Measurements from ENCODE around the gene WDR1. TPM values are rescaled to one million over a fixed set of nuclear protein-coding genes. Genes with fewer than 3 reads are reported as not detected.

WDR1 gene
- total RNA-seq, 2 donors from 2014 or later, result 437 to 476 TPM

DNA sequence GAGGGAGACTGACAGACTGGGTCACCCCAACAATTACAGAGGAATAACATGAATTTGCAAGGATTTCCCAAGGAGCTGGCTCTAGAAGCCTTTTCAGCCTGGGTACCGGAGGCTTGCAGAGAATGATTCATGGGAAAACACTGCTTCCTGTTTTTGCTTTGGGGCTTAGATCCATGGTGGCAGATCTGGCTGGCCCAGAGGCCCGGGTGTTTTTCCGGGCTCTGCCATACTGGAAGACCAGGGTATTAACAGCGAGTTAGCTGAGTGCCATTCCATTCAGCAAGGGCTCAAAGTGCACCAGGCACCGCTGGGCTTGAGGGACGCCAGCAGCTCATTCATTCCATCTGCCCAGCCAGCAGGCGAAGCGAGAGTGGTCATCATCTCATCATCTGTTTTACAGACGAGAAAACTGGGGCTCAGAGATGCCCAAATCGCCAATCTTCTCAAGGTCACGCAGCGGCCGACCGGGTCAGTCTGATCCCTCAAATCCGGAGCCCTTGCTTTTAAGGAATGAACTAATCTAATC, 1.3 kb downstream of the WDR1 start:
- Histone ChIP-seq H3K27ac (peak overlapping the region; percentile 96), H3K27me3 (no peaks in the 10 kb centered on the region), H3K9me3 (no peaks in the 10 kb centered on the region), H3K4me1 (peaks cover 24% of the 10 kb centered on the region), H3K4me3 (peak overlapping the region; percentile 76), H3K36me3 (no peaks in the 10 kb centered on the region), H3K9ac (ENCODE audit: low read depth in 2 of 2, low read length in 2 of 2) (peak overlapping the region; percentile 90 to 93)
- TF ChIP-seq, protein P1, sequence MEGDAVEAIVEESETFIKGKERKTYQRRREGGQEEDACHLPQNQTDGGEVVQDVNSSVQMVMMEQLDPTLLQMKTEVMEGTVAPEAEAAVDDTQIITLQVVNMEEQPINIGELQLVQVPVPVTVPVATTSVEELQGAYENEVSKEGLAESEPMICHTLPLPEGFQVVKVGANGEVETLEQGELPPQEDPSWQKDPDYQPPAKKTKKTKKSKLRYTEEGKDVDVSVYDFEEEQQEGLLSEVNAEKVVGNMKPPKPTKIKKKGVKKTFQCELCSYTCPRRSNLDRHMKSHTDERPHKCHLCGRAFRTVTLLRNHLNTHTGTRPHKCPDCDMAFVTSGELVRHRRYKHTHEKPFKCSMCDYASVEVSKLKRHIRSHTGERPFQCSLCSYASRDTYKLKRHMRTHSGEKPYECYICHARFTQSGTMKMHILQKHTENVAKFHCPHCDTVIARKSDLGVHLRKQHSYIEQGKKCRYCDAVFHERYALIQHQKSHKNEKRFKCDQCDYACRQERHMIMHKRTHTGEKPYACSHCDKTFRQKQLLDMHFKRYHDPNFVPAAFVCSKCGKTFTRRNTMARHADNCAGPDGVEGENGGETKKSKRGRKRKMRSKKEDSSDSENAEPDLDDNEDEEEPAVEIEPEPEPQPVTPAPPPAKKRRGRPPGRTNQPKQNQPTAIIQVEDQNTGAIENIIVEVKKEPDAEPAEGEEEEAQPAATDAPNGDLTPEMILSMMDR (IDR thresholded peaks at IDR 0.05), result no peak
- DNase-seq, result peak; percentile 28
- intact Hi-C loops (cut with DNase I), result no loop called here

DNA sequence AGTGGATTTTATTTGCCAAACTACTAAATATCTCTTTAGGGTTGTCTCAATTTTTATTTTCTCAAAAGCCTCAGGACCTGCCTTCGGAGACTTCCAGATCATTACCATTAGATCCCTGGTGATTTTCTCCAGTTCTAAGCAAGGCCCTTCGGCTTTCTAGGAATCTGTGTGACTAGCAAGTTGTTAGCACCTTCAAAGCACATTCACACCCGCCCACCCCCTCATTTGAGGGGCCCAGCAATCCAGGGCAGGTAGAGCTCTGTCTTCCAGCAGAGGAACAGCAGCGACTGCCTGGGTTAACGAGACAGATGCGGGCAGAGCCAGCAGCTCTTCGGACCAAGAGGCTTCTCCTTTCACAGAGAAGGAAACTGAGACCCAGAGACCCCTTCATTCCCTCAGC, 2.0 kb downstream of the WDR1 start:
- TF ChIP-seq, protein P1 (IDR thresholded peaks at IDR 0.05), result no peak
- peak overlapping the region; percentile 96 for H3K27ac ChIP-seq
- H3K9me3 ChIP-seq, result no peaks in the 10 kb centered on the region
- peak overlapping the region; percentile 36 to 90 for H3K9ac ChIP-seq (ENCODE audit: low read depth in 2 of 2, low read length in 2 of 2)
- peak; percentile 18 for DNase-seq
- no peaks in the 10 kb centered on the region for H3K36me3 ChIP-seq
- no peaks in the 10 kb centered on the region for H3K27me3 ChIP-seq
- peak overlapping the region; percentile 76 for H3K4me3 ChIP-seq
- H3K4me1 ChIP-seq, result peaks cover 25% of the 10 kb centered on the region
- intact Hi-C loops (cut with DNase I), result no loop called here

DNA sequence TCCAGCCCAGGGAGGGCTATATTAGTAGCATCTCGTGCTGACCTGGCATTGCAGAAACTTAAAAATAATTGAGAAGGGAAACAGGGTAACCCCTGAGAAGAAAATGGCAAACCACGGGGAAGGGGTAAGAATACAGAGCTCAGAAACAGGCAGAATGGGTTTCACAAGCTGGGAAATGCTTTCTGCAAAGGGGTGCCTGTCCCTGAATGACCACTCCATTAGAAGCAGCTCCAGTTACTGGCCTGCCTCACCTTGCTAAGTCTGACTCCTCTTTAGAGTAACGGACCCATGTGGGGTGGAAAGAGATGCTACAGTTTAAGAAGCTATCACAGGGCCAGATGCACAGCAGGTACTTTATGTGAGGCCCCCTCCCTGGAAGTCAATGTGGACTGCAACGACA, 2.5 kb downstream of the WDR1 start:
- Histone ChIP-seq H3K36me3 (no peaks in the 10 kb centered on the region), H3K4me3 (no peak overlapping the region), H3K9me3 (no peaks in the 10 kb centered on the region), H3K27ac (no peak overlapping the region), H3K27me3 (no peaks in the 10 kb centered on the region), H3K9ac (ENCODE audit: low read depth in 2 of 2, low read length in 2 of 2) (no peak overlapping the region), H3K4me1 (peaks cover 27% of the 10 kb centered on the region)
- TF ChIP-seq, protein P1 (IDR thresholded peaks at IDR 0.05), result no peak
- DNase-seq, result no peak
- intact Hi-C loops (cut with DNase I), result no loop called here

DNA sequence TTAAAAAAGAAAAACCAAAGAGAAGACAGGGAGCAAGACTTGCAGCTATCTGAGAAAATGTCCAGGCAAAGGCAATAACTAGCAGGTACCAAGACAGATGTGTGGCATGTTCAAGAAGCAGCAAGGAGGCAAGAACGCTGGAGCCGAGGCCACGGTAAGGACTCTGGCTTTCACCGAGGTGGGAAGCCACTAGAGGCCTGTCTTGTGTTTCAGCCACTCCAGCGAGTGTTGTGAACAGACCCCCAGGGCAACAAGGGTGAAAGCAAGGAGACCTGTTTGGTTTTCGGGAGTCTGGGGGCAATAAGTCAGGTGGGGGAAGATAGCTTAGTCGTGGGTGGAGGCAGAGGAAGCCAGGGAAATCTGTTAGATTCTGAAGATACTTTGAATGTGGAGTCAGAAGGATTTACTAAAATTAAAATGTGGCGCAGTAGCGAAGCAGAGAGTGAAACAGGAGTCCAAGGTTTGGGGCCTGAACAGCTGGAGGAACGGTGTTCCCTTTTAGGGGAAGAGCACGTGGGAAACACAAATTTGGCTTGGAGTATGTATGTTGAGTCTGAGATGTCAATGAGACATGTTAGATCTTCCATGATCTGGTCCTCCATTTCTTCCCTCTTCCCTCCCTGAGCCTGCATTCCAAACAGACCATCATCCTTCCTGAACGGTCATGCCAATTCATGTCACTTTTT, 3.1 kb downstream of the WDR1 start:
- peaks cover 27% of the 10 kb centered on the region for H3K4me1 ChIP-seq
- no peak overlapping the region for H3K4me3 ChIP-seq
- H3K27ac ChIP-seq, result no peak overlapping the region
- no peaks in the 10 kb centered on the region for H3K36me3 ChIP-seq
- H3K27me3 ChIP-seq, result no peaks in the 10 kb centered on the region
- intact Hi-C loops (cut with DNase I), result no loop called here
- no peak for DNase-seq
- TF ChIP-seq, protein P1 (IDR thresholded peaks at IDR 0.05), result no peak
- H3K9me3 ChIP-seq, result no peaks in the 10 kb centered on the region
- no peak overlapping the region for H3K9ac ChIP-seq (ENCODE audit: low read depth in 2 of 2, low read length in 2 of 2)

DNA sequence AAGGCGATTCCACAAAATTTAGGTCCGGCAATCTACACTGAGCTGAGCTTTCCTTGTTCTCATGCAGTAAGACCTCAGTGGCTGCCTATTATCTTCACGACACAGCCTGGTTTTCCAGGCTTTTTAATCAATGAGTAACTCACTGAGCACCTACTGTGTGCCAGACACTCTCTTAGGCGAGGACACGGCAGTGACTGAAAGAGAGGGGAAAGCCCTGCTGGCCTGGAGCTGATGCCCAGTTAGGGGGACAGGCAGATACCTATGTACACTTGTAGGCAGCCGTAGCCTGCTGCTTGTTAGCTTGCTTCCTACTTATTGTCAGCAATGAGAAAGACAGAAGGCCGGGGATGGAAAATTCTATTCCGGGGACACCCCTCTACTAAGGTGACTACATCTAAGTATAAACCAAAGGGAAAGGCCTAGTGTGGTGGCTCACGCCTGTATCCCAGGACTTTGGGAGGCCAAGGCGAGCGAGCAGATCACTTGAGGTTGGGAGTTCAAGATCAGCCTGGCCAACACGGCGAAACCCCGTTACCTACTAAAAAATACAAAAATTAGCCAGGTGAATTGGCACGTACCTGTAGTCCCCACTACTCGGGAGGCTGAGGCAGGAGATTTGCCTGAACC, 3.8 kb downstream of the WDR1 start:
- Histone ChIP-seq H3K27ac (no peak overlapping the region), H3K4me1 (peaks cover 32% of the 10 kb centered on the region), H3K36me3 (peaks cover 4% of the 10 kb centered on the region), H3K9ac (ENCODE audit: low read depth in 2 of 2, low read length in 2 of 2) (no peak overlapping the region), H3K27me3 (no peaks in the 10 kb centered on the region), H3K4me3 (no peak overlapping the region), H3K9me3 (no peaks in the 10 kb centered on the region)
- TF ChIP-seq, protein P1 (IDR thresholded peaks at IDR 0.05), result no peak
- no peak for DNase-seq
- intact Hi-C loops (cut with DNase I), result no loop called here

Data from colonic mucosa (tissue), 4 donors.